SHP77 treated with DMSO at 0.1 percent for 48 hours (cell line): ENCODE data around the gene ATP5F1D.

Source experiments
- DNase-seq: peaks from one replicate; lab custom pipeline; 2025; lab: John Stamatoyannopoulos, UW

The ATP5F1D gene

GRCh38 chr19:1270854-1271527, 29.4 kb downstream of the ATP5F1D start:
- DNase-seq: no peak

GRCh38 chr19:1271528-1272422, 30.2 kb downstream of the ATP5F1D start:
- DNase-seq: no peak

GRCh38 chr19:1272423-1273262, 31.1 kb downstream of the ATP5F1D start:
- DNase-seq: no peak

GRCh38 chr19:1273263-1274041, 31.9 kb downstream of the ATP5F1D start:
- no peak for DNase-seq

DNA sequence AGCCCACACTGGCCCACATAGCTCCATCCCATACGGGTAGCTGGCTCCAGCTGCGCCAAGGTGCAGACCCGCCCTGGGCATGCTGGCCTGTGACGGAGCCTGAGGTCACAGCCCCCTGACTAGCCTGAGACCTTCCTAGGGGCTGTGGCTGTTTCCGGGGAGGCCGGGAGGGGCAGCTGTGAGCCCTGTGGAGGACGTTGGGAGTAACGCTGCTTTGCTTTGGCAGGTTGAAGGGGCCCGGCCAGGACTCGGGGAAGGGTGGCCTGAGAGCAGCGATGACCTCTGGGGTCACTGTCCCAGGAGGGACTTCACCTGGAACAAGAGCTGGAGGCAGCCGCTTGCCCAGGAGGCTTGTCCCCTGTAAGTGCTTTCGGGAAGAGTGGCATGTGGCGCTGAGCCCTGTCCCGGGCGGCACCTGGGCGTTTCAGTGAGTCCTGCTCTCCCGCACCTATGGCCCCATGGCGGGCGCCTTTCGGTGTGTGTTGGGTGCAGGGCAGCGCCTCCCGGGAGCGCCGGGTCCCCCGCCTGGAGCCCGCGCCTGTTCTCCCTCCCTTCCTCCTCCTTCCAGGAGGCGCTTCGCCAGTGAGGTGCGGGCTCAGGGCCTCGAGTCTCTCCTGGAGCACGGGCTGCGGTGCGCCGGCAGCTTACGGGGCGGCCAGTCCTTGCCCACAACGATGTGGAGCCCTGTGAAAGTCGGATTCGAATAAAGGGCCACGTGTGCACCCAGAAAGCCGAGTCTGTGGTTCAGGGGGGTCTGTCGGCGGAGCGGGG, 32.7 kb downstream of the ATP5F1D start:
- no peak for DNase-seq

GRCh38 chr19:1274852-1275259, 33.3 kb downstream of the ATP5F1D start:
- no peak for DNase-seq

DNA sequence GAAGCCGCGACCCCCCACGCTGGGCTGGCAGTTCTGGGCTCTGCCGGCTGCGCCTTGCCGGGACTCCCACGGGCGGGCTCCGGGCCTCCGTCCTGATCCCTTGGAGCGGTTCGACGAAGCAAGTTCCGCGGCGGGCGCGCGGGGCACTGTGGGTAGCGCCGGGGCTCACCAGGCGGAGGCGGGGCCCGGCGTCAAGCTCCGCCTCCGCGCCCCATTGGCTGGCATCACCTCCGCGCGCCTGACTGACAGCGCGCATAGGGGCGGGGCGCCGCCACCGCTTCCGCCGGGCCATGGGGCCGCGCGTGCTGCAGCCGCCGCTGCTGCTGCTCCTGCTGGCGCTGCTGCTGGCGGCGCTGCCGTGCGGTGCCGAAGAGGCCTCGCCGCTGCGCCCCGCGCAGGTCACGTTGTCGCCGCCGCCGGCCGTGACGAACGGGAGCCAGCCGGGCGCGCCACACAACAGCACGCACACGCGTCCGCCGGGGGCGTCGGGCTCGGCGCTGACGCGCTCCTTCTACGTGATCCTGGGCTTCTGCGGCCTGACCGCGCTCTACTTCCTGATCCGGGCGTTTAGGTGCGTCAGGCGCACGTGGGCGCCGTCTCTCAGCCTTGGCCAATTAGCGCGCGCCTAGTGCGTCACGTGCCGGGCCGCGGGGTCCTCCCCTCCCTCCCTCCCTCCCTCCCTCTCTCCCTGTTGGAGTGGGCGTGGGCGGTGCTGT, 33.9 kb downstream of the ATP5F1D start, which contains the start of gene FAM174C:
Gene FAM174C, plus strand, starts transcription at position 271 of the 716 bp plus-strand sequence. Its CDS starts 20 bp downstream, at position 291.
- DNase-seq: peak; percentile 80

DNA sequence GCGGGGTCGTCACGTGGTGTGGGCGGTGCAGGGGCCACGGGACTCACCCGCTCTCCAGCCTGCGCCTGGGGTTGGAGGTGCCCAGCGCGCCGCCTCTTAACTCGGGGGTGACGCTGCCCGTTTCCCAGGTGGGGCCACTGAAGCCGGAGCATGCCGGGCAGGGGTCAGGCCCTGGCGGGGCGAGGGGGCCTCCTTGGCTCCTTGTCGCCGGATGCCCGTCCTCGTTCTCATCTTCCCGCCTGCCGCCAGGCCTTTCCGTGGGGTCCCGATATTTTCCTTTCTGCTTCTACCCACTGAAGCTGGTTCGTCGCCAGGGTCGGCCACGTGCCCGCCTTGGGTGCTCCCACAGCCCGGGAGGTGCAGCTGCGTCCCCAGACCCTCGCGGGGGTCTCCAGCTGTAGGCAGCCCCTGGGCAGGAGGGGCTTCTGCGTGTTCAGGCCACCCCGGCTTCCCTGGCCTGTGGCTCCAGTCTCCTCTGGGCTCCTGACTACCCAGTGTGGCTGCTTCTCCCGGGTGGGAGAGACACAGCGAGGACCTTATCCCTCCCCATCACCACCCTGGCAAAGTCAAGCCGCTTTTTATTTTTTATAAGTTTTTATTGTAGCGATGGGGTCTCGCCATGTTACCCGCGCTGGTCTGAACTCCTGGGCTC, 34.6 kb downstream of the ATP5F1D start:
- no peak for DNase-seq

DNA sequence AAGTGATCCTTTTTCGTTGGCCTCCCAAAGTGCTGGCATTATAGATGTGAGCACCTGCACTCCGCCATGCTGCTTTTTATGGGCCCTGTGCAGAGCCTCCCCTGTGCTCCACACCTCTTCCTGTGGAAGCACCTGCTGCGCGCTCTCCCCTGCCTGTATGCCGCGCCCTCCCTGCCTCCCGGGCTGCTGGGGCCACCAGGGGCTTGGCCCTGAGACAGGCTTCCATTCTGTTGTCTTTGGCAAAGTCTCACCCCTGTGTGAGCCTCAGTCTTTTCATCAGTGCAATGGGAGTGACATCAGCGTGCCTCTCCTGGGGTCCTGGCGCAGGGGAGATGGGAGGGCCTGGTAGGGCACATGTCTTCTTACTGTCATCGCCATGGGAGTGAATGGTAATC, 35.1 kb downstream of the ATP5F1D start:
- DNase-seq: no peak

DNA sequence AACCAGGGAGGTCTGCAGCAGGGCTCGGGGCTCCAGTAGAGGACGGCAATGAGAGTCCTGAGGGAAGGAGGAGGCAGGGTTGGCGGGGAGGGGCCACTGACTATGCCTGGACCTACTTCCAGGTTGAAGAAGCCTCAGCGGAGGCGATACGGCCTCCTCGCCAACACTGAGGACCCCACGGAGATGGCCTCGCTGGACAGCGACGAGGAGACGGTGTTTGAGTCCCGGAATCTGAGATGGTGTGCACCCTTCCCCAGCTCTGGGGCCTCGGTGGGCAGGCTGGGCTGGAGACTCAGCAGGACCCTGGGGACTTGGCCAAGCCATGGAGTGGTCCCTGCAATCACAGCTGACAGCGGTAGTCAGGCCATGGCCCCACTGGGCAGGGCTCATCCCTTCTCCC, 35.5 kb downstream of the ATP5F1D start:
- DNase-seq: no peak

- no peak for DNase-seq
Observed at GRCh38 chr19:1278074-1278473, 36.5 kb downstream of the ATP5F1D start.

DNA sequence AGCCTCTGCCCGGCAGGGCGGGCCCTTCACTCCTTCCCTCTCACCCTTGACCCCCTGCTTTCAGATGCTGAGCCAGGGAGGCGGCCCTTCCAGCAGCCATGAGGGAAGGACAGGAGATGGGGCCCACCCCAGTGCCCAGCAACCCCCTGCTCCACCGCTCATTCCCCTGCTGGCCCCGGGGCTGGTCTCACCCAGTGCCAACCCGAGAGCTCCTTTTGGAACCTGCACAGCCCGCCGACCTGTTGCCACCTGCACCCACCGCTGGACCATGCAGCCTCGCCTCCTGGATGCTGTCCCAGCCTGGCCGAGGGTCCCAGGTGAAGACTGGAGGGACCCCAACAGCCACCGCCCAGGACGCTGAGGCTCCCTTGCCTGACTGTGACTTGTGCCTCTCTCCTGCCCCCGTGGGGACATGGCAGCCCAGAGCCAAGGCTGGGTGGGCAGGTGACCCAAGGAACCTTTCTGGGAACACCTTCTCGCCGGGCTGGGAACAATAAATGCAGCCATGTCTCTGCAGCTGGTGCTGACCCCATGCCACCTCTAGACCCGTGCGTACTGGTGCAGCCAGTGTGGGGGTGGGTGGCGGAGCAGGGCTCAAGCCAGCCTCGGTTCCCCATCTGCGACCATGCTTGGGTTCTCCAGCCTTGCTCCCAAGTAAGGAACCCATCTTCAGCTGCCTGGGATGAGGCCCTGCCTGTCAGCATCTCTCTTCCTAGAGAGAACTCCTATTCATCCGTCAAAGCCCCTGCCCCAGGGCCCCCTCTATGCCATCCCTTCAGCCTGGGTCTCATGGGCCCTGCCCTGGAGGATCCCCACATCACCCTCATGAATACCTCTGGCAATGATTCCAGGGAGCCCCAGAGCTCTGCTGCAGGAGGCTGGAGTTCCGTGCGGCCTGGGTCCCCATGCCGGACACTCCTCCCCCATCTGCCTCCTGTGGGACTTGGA, 37.4 kb downstream of the ATP5F1D start:
- DNase-seq: no peak

GRCh38 chr19:1279782-1280341, 38.3 kb downstream of the ATP5F1D start:
- DNase-seq: peak; percentile 37

DNA sequence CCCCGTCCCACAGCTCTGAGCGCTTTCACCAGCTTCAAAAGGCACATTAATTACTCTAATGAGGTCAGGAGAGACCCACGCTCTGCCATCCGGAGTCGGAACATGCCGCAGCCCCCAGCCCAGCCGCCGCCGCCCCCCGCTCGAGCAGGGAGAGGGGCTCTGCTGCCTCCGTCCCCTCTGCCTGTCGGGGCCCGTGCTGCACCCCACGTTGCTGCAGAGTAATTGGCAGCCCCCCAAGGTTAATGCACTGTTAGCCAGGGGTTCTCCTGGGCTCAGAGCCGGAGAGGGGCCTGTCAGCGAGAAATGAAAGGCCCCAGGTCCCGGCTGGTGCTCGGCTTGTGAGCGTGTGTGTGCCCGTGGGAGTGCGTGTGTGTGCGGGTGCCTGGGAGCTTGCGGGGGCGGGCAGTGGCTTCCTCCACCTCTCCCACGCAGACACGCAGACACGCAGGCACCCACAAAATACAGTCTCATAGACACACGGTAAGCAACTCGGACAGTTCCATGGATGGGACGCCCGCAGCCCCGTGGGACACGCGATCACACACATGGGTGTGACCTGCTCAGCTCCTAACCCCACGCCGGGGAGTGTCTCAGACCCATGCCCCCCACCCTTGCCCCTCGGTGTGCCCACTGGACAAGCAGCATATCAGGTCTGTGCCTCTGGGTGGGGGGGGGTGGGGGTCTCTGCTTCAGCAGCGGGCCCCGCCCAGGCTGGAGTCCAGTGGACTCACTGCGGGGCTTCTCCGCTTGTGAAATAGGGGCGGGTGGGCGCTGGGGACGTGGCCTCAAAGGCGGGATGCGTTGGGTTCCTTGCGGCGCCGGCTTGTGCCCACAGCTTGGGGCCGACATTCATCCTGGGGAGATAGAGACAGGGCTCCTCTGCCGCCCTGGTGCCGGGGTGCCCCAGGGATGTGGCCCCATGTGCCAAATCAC, 39.4 kb downstream of the ATP5F1D start:
- DNase-seq: no peak

- DNase-seq: no peak
Observed at GRCh38 chr19:1281569-1282287, 40.2 kb downstream of the ATP5F1D start.

GRCh38 chr19:1282588-1283206, 41.1 kb downstream of the ATP5F1D start:
- DNase-seq: no peak
